GM18951 (cell line): ENCODE results near the gene SPINK1.
"Not testable (repeated sequence)": the region's sequence is repeated elsewhere in the genome, so short reads cannot be mapped to it uniquely, and the experiment has no call there.

Experiments
- POLR2A ChIP-seq: IDR thresholded peaks from 4 replicates; pipeline ENCODE4 v1.6.1; 2011; ENCODE audit warnings: mild to moderate bottlenecking; ENCODE audit not compliant: insufficient read length, insufficient read depth; ENCODE audit errors: extremely low read depth
- in situ Hi-C: fragments of 300-500 bp; cut with MboI; formaldehyde crosslinking; loops from one replicate; pipeline ENCODE4 v1.12.0; 2022; ENCODE audit warnings: low sequenced_read_pairs, mixed read lengths, inconsistent platforms; ENCODE audit not compliant: unreplicated experiment

SPINK1 gene

DNA sequence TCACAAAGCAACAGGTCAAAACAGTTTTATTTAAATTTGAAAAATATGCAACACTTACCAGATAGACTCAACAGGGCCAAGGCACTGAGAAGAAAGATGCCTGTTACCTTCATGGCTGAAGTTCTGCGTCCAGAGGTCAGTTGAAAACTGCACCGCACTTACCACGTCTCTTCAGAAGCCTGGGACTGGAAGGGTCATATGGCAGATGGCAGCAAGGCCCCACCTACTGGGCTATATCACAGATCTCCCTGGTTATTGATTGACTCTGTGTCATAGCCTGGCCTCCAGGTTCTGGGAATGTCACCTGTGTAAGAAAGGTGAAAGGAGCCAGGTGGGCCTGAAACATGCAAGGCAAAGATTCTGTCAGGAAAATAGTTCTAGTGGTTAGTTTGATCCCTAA is at the start of gene SPINK1:
TSS of gene SPINK1 (minus strand) at position 207 of the 400 bp plus-strand sequence. CDS start at position 113, 94 bp downstream.
- in situ Hi-C loops: no loop called here
- TF ChIP-seq POLR2A: no peak

- TF ChIP-seq POLR2A: no peak
- in situ Hi-C loops: no loop called here
Observed at GRCh38 chr5:147880487-147880886, 49.0 kb upstream of the SPINK1 start.

- no peak for TF ChIP-seq POLR2A
- in situ Hi-C loops: no loop called here
Observed at GRCh38 chr5:147879784-147880183, 48.3 kb upstream of the SPINK1 start.

- in situ Hi-C loops: no loop called here
- TF ChIP-seq POLR2A: no peak
Observed at GRCh38 chr5:147878066-147878759, 46.7 kb upstream of the SPINK1 start, which contains the start of gene SCGB3A2. TSS of gene SCGB3A2 (plus strand) at chr5:147878711. CDS start at chr5:147878804, 93 bp downstream.

- in situ Hi-C loops: no loop called here
- TF ChIP-seq POLR2A: no peak
Observed at GRCh38 chr5:147876626-147877025, 45.2 kb upstream of the SPINK1 start.

DNA sequence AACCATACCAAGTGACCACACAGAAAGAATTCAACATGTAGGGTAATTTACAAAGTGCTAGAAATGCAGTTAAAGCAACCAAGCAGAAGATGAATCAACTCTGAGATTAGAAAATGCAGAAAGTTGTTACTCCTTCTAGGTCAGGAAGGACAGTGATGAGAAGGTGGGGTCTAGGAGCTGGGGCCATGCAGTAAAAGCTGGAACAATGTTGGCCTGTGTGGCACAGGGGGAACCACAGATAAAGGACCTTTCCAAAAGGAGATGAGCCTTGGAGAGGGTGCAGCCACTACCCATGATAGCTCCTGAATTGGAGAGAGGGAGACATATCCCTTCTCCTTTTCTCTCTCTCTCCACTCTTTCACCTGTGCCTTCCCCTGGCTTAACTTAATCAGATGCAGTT is 44.7 kb upstream of the SPINK1 start:
- no peak for TF ChIP-seq POLR2A
- in situ Hi-C loops: no loop called here

DNA sequence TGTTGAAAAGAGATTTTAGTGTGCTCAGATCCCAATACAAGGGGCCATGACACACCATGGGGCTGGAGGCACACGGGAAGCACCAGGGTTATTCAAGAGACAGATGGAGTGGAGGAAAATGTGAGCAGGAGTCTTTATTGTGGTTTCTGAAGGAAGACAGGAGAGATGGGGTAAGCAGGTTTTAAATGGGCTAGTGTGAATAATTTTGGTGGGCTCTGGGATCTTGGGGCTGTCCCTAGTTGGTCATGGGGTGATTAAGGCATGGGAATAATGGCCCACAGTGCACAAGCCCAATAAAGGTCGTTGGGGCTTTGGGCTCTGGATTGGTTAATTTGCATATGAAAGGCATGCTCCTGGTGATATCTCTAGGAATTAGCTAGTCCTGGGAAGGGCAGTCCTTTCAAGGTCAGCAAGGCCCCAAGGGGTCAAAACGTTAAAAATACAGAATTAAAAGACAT is 43.5 kb upstream of the SPINK1 start:
- in situ Hi-C loops: no loop called here
- TF ChIP-seq POLR2A: no peak

DNA sequence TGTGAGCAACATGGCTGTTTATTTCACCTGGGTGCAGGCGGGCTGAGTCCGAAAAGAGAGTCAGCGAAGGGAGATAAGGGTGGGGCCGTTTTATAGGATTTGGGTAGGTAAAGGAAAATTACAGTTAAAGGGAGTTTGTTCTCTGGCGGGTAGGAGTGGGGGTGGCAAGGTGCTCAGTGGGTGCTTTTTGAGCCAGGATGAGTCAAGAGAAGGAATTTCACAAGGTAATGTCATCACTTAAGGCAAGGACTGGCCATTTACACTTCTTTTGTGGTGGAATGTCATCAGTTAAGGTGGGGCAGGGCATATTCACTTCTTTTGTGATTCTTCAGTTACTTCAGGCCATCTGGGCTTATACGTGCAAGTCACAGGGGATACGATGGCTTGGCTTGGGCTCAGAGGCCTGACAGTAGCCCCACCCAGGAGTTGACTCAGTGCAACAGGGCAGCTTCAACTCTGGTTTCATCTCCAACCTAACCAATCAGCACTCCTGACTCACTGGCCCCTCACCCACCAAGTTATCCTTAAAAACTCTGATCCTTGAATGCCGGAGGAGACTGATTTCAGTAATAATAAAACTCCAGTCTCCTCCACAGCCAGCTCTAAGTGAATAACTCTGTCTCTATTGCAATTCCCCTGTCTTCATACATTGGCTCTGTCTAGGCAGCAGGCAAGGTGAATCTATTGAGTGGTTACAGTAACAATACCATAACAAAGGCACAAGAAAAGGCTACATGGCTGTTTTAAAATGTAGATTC is 42.8 kb upstream of the SPINK1 start:
- in situ Hi-C loops: not testable (repeated sequence)

DNA sequence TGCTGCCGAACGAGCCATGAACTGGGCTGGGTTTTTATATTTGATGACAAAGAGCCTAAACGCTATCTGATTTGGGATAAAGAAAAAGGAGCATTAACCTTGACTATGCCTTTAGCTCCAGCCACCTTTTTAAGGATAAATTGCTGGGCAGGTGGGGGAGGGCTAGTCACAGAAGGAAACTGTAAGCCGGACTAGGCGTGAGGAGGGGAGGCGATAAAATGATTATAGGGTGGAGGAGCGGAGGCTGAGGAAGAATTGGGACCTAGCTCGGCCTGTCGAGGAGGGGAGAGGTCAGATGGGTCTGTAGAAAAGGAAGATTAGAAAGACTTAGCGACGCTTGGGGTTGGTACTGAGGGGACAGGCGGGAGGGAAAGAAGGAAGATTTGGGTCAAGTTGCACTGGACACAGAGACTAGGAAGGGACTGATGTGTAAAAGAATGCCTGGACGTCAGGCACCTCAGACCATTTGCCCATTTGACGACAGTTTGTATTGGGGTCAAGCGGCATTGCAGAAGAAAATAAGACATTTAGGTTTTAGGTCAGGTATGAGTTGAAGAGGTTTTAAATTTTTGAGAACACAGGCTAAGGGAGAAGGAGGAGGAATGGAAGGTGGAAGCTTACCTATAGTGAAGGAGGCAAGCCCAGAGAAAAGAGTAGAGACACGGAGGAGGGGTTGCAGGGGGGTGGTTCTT is 41.4 kb upstream of the SPINK1 start:
- in situ Hi-C loops: not testable (repeated sequence)

DNA sequence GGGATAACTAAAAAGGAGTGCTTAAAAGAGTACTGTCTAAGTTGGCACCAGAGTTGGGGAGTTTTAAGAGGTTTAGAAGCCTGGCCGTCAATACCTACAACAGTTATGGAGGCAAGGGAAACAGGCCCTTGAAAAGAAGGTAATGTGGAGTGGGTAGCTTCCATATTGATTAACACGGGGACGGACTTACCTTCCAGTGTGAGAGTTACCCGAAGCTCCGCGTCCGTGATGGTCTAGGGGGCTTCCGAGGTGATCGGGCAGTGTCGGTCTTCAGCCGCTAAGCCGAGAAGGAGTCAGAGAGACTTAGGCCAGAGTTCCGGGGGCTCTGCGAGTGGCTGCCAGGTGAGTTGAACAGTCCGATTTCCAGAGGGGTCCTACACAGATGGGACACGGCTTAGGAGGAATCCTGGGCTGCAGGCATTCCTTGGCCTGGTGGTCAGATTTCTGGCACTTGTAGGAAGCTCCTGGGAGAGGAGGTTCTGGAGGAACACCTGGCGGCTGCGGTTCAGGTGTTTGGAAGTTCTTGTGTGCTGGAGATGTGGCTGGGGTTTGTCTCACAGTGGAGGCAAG is 40.6 kb upstream of the SPINK1 start:
- in situ Hi-C loops: not testable (repeated sequence)

DNA sequence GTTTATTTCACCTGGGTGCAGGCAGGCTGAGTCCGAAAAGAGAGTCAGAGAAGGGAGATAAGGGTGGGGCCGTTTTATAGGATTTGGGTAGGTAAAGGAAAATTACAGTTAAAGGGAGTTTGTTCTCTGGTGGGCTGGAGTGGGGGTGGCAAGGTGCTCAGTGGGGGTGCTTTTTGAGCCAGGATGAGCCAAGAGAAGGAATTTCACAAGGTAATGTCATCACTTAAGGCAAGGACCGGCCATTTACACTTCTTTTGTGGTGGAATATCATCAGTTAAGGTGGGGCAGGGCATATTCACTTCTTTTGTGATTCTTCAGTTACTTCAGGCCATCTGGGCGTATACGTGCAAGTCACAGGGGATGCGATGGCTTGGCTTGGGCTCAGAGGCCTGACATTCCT is 38.4 kb upstream of the SPINK1 start:
- in situ Hi-C loops: not testable (repeated sequence)

- in situ Hi-C loops: no loop called here
- TF ChIP-seq POLR2A: no peak
Observed at GRCh38 chr5:147869112-147869511, 37.6 kb upstream of the SPINK1 start.

- TF ChIP-seq POLR2A: no peak
- in situ Hi-C loops: no loop called here
Observed at GRCh38 chr5:147863454-147864158, 32.1 kb upstream of the SPINK1 start.

DNA sequence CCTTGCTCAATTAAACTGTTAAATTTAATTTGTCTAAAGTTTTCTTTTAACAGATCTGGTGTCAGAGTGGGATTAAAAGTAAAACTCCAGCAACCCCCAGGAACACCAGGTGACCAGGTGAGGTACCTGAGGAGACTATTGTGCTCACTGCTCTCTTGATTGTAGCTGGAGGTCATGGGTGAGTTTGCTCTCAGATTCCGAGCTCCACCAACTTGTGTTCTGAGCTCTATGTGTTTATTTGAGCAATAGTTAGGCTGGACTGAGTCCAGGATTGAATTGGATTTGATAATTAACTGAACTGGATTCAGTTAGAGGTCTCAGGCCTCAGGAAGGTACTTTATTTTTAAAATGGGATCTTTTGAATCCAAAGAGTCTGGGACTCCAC is 29.2 kb upstream of the SPINK1 start:
- TF ChIP-seq POLR2A: no peak
- in situ Hi-C loops: no loop called here
